ENCODE measurements around the gene SLC44A2.

GRCh38 chr19:10634430-10634829 is 9.1 kb downstream of the SLC44A2 start:
- TF ChIP-seq CTCF (IDR thresholded peaks at IDR 0.05; ENCODE audit: insufficient read depth, low read length, poor library complexity, severe bottlenecking) (no peak), EZH2phosphoT487 (conservative IDR thresholded peaks at IDR 0.05; ENCODE audit: low read length) (no peak)

Data from SU-DHL-6 (cell line).